HG02840 (cell line): ENCODE measurements around the gene EMD.
"Not testable (repeated sequence)": the region's sequence is repeated elsewhere in the genome, so short reads cannot be mapped to it uniquely, and the experiment has no call there.

ENCODE experiments used
- ATAC-seq: cut with Tn5 transposase; IDR thresholded peaks from one replicate; pipeline ENCODE4 v1.9.1; 2021; ENCODE audit warnings: mild to moderate bottlenecking, moderate library complexity, moderate number of reproducible peaks; ENCODE audit not compliant: unreplicated experiment, low FRiP score

EMD gene

GRCh38 chrX:154388649-154389048, 9.6 kb downstream of the EMD start:
- peak; percentile 17 for ATAC-seq

- peak; percentile 54 for ATAC-seq
These were observed 11.0 kb downstream of the EMD start for GRCh38 chrX:154389812-154390747.

GRCh38 chrX:154396363-154396762, 17.3 kb downstream of the EMD start:
- ATAC-seq: not testable (repeated sequence)

GRCh38 chrX:154396973-154397887, 18.1 kb downstream of the EMD start:
- peak; percentile 36 for ATAC-seq

GRCh38 chrX:154397888-154398667, 19.0 kb downstream of the EMD start, which contains the start of gene RPL10:
Gene RPL10, plus strand, starts transcription at chrX:154398377. Its CDS starts 143 bp downstream, at chrX:154398520.
- ATAC-seq: peak; percentile 71

- no peak for ATAC-seq
These were observed 19.8 kb downstream of the EMD start for GRCh38 chrX:154398668-154399526.

GRCh38 chrX:154399527-154400368, 20.7 kb downstream of the EMD start:
- no peak for ATAC-seq

- not testable (repeated sequence) for ATAC-seq
These were observed 21.3 kb downstream of the EMD start for GRCh38 chrX:154400369-154400817.

GRCh38 chrX:154401045-154401799, 22.1 kb downstream of the EMD start:
- no peak for ATAC-seq

GRCh38 chrX:154401918-154402621, 23.0 kb downstream of the EMD start:
- ATAC-seq: no peak

- ATAC-seq: no peak
These were observed 23.6 kb downstream of the EMD start for GRCh38 chrX:154402622-154403127.

GRCh38 chrX:154403192-154403591, 24.1 kb downstream of the EMD start:
- ATAC-seq: no peak

- no peak for ATAC-seq
These were observed 24.8 kb downstream of the EMD start for GRCh38 chrX:154403858-154404257.

GRCh38 chrX:154404625-154405192, 25.6 kb downstream of the EMD start:
- ATAC-seq: no peak

- no peak for ATAC-seq
These were observed 29.6 kb downstream of the EMD start for GRCh38 chrX:154408659-154409221.

- ATAC-seq: no peak
These were observed 30.3 kb downstream of the EMD start, which contains the start of gene DNASE1L1 for GRCh38 chrX:154409222-154409871. Gene DNASE1L1, minus strand, starts transcription at chrX:154409254. Its CDS starts 3,686 bp downstream, at chrX:154405568.
